ENCODE measurements around the gene TNFRSF1B.

TNFRSF1B gene

DNA sequence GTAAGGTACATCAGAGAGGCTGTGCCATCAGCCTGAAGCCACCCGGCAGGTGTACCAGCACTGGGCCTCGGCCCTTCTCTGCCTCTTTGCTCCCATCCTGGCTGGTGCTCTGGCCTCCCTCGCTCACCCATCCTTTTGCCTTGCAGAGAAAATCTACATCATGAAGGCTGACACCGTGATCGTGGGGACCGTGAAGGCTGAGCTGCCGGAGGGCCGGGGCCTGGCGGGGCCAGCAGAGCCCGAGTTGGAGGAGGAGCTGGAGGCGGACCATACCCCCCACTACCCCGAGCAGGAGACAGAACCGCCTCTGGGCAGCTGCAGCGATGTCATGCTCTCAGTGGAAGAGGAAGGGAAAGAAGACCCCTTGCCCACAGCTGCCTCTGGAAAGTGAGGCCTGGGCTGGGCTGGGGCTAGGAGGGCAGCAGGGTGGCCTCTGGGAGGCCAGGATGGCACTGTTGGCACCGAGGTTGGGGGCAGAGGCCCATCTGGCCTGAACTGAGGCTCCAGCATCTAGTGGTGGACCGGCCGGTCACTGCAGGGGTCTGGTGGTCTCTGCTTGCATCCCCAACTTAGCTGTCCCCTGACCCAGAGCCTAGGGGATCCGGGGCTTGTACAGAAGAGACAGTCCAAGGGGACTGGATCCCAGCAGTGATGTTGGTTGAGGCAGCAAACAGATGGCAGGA lies 24.5 kb upstream of the TNFRSF1B start:
- no peak for DNase-seq

DNA sequence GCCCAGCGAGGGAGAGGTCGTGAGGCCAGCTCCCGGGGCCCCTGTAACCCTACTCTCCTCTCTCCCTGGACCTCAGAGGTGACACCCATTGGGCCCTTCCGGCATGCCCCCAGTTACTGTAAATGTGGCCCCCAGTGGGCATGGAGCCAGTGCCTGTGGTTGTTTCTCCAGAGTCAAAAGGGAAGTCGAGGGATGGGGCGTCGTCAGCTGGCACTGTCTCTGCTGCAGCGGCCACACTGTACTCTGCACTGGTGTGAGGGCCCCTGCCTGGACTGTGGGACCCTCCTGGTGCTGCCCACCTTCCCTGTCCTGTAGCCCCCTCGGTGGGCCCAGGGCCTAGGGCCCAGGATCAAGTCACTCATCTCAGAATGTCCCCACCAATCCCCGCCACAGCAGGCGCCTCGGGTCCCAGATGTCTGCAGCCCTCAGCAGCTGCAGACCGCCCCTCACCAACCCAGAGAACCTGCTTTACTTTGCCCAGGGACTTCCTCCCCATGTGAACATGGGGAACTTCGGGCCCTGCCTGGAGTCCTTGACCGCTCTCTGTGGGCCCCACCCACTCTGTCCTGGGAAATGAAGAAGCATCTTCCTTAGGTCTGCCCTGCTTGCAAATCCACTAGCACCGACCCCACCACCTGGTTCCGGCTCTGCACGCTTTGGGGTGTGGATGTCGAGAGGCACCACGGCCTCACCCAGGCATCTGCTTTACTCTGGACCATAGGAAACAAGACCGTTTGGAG lies 23.7 kb upstream of the TNFRSF1B start:
- DNase-seq: no peak

DNA sequence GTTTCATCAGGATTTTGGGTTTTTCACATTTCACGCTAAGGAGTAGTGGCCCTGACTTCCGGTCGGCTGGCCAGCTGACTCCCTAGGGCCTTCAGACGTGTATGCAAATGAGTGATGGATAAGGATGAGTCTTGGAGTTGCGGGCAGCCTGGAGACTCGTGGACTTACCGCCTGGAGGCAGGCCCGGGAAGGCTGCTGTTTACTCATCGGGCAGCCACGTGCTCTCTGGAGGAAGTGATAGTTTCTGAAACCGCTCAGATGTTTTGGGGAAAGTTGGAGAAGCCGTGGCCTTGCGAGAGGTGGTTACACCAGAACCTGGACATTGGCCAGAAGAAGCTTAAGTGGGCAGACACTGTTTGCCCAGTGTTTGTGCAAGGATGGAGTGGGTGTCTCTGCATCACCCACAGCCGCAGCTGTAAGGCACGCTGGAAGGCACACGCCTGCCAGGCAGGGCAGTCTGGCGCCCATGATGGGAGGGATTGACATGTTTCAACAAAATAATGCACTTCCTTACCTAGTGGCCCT lies 23.1 kb upstream of the TNFRSF1B start:
- DNase-seq: peak; percentile 69

DNA sequence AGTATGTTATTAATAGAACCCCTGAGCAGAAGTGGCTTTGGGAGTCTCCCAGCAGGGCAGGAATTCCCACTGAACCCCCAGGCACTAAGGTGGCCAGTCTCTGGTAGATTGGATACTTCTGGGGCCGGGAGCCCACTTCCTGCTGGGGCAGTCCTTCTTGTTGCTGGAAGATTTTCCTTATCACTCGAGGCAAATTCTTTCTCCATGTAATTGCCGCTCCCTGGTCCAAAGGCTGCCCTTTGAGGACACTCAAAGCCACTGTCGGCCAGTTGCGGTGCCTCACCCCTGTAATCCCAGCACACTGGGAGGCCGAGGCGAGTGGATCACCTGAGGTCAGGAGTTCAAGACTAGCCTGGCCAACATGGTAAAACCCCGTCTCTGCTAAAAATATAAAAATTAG lies 22.6 kb upstream of the TNFRSF1B start:
- DNase-seq: no peak

DNA sequence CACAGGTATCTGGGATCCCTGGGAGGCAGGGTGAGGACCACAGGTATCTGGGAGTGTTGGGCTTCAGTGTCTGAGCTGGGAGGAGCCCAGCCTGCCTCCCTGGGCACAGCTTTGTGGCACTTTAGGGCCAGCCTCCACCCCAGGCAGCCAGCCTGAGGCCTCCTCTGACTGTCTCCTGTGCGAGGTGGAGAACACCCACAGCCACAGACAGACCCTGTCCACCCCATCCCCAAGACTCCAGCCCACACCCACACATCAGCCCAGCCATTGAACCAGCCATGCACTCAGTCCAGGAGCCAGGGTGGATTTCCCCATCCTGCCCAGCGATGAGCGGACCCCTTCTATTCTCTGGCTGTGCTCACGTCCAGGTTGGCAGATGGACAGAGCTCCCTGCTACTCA lies 21.8 kb upstream of the TNFRSF1B start:
- DNase-seq: no peak

DNA sequence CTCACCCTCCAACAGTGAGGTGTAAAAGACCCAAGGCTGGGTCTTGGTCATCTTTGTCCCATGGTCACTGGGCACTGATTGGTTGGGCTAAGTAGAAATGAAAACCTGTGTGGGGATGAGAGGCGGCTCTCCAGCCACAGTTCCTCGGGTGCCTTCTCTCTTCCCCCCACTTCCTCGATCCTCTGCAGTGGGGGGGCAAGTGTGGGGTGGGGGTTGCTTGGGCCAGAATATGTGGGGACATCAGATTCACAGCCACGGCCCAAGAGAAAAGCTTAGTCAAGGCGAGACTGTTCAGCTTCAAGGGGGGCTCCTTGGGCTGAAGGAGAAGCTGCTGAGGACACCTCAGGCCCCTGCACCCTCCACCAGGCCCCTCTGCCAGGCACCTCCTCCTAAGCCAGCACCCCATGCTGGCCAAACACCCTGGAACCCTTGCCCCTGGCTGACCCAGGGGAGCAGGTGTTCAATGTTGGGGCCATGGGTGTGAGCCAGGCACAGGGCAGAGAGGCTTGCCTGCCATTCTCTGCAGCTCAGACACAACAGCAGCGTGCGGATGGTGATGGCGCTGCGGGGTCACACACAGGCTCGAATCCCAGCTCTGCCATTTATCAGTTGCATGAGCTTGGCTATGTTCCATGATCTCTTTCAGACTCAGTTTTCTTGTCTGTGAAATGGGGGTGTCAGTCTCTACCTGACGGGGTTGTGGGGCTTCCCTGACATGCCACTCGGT lies 21.0 kb upstream of the TNFRSF1B start:
- no peak for DNase-seq

DNA sequence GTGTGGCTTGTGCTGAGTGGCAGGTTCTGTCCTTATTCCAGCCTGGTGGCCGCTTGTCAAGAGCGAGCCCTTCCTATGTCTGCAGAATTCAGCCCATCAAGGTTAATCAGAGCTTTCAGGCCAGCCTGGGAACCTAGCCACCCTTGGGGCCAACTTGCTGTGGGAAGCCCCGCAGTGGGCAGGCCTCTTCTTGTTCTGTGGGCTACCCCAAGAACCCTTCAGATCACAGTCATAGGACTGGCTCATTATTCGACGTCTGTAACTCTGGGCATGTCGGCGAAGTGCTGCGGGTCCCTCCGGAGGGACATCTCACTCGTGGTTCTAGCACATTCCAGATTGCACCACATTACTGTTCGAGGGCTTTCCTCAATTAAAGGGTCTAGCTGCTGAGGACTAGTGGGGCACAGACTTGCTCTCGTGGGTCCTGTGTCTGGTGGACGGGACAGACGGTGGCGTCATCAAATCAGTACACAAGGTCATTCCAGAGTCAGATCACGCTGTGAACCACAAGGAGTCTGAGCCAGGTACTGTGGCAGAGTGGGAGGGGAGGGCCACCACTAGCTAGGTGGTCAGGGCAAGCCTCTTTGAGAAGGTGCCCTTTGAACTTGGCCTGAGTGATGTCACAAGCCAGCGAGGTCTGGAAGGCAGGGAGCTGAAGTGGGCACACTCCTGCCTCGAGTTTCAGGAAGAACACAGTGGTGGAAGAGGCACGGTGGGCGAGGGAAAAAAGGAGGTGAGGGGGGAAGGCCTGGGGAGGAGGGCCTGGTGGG lies 20.3 kb upstream of the TNFRSF1B start:
- DNase-seq: no peak

DNA sequence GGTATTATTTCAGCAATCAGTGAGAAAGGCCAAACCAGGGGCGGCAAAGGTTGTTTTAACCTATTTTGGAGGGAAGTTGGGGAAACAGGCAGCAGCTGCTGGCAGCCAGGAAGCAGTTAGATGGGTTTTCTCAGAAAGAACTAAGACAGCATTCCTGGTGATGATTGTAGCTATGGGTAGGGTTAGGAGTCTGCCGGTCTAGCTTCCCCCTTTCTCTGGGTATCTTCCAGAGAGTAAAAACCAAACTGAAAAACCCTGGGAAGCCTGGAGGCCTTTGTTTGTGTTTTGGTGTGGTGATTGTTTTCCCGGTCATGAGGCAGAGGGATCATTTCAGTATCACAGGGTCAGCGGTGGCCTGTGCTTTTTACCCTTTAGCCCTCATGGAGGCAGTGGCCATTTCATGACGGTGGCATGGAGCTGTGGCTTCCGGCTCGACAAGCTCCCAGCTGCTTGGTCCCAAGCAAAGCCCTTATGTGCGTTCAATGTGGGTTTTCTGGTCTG lies 19.5 kb upstream of the TNFRSF1B start:
- DNase-seq: no peak

DNA sequence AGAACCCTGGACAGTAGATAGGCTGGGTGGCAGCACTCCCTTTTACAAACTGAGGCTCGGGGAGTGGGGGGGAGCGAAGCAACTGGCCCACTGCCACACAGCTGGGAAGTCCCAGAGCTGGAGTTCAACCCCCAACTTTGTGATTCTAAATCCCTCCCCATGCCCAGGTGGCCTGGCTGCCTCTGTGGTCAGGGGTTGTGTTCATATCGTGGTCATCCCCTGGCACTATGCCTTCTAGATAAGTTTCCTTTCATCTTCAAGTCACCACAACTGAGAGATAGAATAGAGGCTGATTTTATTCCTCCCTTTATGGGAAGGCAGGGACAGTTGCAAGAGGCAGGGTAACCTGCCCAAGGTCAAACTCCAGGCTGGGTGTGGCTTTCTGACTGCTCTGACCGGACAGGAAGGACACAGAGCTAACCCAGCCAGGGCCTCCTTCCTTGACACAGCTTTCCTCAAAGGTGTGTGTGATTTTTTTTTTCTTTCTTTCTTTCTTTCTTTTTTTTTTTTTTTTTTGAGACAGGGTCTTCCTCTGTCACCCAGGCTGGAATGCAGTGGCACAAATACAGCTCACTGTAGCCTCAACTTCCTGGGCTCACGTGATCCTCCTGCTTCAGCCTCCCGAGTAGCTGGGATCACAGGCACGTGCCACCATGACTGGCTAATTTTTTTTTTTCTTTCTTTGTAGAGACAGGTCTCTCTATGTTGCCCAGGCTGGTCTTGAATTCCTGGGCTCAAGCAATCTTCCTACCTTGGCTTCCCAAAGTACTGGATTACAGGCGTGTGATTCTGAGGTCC lies 18.4 kb upstream of the TNFRSF1B start:
- no peak for DNase-seq

DNA sequence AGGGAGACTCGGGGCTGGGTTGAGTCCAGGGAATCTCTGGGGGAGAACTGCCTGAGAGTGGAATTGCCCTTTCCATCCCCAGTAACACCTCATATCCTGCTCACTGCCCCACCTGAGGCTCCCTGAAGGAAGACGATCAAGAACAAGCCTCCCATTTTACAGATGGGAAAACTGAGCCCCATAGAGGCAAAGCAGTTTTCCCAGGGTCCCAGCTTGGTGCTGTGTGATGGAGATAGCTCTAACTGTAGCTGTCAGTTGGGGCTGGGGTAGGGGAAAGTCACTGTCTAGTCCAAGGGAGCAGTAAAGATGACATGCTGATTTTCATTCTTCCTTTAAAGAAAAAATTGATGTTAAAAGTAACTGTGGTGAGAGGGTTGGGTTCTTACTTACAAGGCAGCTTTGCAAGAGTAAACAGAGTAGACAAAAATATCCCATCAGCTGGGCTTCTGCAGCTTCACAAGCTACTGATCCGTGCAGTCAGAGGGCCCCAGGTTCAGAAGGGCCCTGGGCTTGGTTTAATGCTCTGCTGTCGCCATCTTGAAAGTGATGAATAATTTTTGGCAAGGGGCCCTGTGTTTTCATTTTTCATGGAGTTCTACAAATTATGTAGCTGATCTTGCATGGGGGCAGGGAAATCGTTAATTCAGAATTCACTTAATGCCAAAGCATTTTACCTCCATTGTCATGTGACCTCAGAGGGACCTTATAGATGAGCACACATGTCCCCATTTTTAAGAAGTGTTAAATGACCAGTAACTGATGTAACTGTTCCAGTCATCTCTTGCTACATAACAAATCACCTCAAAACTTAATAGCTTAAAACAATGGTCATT lies 17.6 kb upstream of the TNFRSF1B start:
- no peak for DNase-seq

DNA sequence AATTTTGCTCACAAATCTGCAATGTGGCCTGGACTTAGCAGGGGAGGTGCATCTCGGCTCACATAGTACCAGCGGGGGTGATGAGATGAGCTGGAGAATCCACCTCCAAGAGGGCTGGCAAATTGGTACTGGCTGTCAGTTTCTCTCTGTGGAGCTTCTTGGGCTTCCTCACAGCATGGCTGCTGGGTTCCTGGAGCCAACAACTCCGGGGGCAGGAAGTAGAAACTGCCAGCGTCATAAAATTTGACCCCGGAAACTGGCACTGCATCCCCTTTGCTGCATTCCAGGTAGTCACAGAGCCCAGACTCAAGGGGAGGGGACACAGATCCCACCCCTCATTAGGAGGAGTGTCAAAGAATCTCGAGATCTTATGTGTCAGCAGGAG lies 17.0 kb upstream of the TNFRSF1B start:
- no peak for DNase-seq

DNA sequence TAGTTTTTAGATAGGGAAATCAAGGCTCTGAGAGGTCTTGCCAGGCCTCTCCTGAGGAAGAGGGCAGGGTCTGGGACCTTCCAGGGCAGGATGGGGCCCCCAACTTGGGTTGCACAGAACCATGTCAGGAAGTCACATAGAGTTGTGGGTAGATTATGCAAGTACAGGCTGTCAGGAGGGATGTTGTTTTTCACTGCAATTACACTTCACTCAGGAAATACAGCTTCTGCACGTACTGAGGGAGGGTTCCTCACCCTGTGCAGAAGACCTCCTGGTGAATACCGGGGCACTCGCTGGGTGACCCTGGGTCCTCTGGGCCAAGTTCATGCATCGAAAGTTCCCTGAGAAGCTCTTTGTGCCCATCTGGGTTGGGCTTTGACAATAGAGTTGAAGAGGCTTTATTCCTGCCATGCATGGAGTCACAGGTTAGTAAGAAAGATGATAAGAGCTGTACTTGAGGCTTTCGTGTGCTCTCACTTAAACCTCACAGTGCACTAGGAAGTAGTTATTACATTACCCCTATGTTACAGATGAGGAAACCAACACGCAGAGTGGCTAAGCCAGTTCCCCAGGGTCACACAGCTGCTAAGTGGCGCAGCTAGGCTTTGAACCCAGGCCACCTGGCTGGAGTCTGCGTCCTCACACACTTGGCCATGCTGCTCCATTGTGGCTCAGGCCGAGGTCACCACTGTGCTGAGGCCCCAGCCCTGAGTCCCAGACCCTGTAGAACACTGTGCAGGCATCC lies 16.2 kb upstream of the TNFRSF1B start:
- no peak for DNase-seq

DNA sequence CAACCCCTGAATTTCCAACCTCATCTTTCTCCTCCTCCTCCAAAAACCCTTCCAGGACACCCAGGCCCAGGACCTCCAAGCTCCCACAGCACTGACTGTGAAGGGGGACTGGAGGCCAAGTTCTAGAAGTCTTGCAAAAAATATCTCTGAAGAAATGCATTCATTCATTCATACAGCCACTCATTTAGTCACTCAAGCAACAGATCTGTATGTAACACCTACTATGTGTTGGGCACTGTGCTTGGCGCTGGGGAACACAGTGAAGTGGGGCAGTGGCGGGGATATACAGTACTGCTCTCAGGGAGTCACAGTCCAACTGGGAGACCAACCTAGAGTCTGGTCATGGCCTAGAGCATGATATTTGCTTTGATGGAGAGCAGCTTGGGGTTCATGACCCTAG lies 15.3 kb upstream of the TNFRSF1B start:
- no peak for DNase-seq

DNA sequence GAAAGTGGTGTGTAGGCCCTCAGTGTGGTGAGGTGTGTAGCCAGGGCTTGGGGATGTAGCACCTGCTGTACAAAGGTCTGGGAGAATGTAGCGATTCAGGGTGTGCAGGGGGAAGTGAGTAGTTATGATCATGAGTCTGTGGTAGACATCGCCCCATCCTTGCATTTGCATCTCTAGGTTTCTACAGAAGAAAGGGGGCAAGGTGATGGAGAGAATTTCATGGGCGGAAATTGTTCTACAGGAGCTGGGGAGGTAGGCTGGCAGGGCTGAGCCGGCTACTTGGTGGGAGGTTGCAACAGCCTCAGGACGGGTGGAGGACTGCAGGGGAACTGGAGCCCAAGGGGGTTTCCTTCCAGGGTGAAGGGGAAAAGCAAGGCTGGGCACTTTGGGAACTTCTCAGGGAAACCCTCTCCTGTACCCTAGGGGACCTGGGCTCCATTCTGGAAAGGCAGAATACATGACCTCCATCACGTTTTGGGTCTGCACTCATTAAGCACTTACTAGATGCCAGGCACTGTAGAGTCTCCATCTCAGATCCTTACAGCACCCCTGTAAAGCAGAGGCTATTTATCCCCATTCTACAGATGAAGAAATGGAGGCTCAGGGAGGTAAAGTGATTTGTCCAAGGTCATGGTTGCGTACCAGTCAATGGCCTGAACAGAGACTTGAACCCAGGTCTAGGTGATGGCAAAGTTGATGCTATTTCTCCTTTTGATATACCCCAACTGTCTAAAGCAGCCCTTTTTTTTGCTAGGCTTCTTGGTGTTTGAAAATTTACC lies 14.5 kb upstream of the TNFRSF1B start:
- no peak for DNase-seq

DNA sequence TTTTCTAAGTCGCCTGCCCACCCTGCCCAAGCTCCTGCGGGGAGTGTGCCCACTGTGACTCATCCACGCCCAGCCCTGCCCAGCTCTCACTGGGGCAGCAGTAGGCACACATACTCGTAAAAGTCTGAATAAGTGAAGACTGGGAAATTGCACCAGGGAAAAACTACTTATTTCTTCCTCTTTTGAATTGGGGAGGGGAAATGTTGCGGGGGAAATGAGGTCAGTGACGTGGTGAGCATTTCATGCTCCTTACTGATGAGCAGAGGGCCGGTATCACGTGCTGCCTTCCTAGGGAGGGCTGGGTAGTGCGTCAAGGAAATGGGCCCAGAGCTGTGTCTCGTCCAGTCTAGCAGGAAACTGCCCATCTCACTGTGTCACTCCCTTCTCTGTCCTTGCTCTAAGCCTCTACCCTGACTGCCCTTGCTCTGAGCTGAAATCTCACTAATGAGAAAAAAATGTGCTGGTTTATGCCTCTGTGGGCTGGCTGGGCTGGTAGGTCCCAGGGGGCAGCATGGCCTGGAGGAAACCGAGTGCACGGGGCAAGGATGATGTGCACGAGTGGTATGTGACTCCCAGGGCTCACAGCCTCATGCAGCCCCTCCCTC lies 13.5 kb upstream of the TNFRSF1B start:
- DNase-seq: no peak

DNA sequence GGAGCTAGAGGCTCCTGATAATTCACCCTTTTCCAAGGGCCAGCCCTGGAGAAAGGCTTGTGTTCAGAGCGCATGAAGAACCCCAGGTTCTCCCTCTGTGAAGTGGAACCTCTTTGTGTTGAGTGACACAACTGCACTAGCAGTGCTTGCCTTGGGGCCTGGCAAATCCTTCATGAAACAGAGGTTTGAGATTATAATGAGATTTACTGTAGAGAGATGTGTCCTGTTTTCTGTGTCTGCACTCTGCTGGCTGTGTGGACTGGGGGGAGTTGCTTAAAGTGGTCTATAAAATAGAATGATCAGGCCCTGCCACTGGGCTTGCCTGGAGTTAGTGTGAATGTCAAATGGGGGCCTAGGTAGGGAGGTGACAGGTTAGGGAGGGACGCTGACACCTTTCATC lies 11.5 kb upstream of the TNFRSF1B start:
- no peak for DNase-seq

DNA sequence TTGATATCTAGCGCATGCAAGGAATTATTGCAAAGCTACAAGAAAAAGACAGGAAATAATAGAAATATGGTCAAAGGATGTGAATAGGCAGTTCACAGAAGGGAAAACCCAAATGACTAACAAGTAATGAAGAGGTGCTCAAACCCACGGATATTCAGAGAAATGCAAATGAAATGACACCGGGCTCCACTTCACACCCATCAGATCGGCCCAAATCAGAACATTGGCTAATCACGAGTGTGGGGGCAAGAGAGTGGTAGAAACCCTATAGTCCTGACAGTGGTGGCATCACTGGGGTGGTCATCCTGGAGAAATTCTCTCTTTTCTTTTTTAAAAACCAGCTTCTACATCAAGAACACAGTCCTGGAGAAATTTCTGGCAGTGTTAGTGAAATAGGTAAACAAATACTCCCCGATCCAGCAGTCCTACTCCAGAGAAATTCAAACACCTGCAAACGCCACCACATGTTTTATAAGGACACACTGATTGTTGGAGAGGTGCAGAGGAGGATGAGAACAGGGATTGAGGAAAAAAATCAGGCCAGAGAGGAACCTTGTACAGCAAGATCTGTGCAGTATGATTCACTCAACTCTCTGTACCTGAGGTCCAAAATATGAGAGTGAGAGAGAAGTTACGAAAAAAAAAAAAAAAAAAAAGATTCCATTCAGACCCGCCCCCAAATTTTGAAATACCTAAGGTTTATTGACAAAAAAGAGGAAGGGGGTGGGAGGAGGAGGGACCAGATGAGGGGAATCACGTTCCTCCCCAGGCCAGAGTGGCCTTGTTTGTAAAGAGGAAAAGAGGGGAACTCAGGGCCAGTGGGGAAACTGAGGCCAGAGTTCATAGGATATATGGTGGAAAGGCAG lies 9.2 kb upstream of the TNFRSF1B start:
- DNase-seq: no peak

Data from NCI-H2029 (cell line).